ENCODE measurements around the gene PDCD7. TPM values are rescaled to one million over a fixed set of nuclear protein-coding genes. Genes with fewer than 3 reads are reported as not detected.

Gene PDCD7
- total RNA-seq, 1 experiment from 2014 or later: 23.4 TPM

GRCh38 chr15:65069779-65070546, 63.6 kb downstream of the PDCD7 start:
- no peak overlapping the region for H2AFZ ChIP-seq (ENCODE audit: low read length)
- H3K9me2 ChIP-seq (replicated peaks; ENCODE audit: insufficient read depth, low read length): no peaks in the 10 kb centered on the region
- H3K27me3 ChIP-seq (ENCODE audit: low read length): no peaks in the 10 kb centered on the region
- H3K79me2 ChIP-seq (ENCODE audit: low read length): no peaks in the 10 kb centered on the region
- H3K27ac ChIP-seq (ENCODE audit: low read length): no peak overlapping the region
- no peak overlapping the region for H3K4me2 ChIP-seq (ENCODE audit: low read depth, low read length, poor library complexity, severe bottlenecking)
- DNase-seq: no peak
- no peaks in the 10 kb centered on the region for H3K4me1 ChIP-seq (ENCODE audit: low read length)
- H3K36me3 ChIP-seq (ENCODE audit: insufficient read depth, low read length): no peaks in the 10 kb centered on the region
- no peaks in the 10 kb centered on the region for H4K20me1 ChIP-seq (ENCODE audit: insufficient read depth, low read depth, low read length)
- H3K4me3 ChIP-seq (ENCODE audit: low read length): no peak overlapping the region
- no peaks in the 10 kb centered on the region for H3K9me3 ChIP-seq (ENCODE audit: low read length)
- H3K9ac ChIP-seq (ENCODE audit: low read length): no peak overlapping the region

DNA sequence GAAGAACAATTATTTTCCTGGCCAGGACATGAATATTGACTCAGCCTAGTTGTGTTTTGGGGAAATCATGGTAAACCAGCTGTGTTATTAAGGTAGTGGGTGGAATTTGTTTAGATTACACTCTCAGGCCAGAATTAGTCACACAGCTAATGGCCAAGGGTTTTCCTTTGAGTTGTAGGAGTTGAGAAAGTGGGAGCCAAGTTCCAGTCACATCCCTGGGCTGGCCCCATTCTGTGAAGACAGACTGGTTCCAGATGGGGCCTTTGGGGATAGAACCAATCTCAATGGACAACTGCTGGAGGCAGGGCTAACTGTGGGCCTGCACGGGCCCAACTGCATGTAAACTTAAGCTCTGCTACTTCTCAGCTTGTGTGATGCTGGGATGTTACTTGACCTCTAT, 64.4 kb downstream of the PDCD7 start:
- H3K4me3 ChIP-seq (ENCODE audit: low read length): no peak overlapping the region
- no peak overlapping the region for H3K4me2 ChIP-seq (ENCODE audit: low read depth, low read length, poor library complexity, severe bottlenecking)
- no peaks in the 10 kb centered on the region for H3K36me3 ChIP-seq (ENCODE audit: insufficient read depth, low read length)
- no peak overlapping the region for H3K9ac ChIP-seq (ENCODE audit: low read length)
- H4K20me1 ChIP-seq (ENCODE audit: insufficient read depth, low read depth, low read length): no peaks in the 10 kb centered on the region
- no peaks in the 10 kb centered on the region for H3K79me2 ChIP-seq (ENCODE audit: low read length)
- H3K4me1 ChIP-seq (ENCODE audit: low read length): no peaks in the 10 kb centered on the region
- no peak overlapping the region for H2AFZ ChIP-seq (ENCODE audit: low read length)
- no peaks in the 10 kb centered on the region for H3K9me3 ChIP-seq (ENCODE audit: low read length)
- H3K9me2 ChIP-seq (replicated peaks; ENCODE audit: insufficient read depth, low read length): no peaks in the 10 kb centered on the region
- no peak for DNase-seq
- H3K27ac ChIP-seq (ENCODE audit: low read length): no peak overlapping the region
- H3K27me3 ChIP-seq (ENCODE audit: low read length): no peaks in the 10 kb centered on the region

DNA sequence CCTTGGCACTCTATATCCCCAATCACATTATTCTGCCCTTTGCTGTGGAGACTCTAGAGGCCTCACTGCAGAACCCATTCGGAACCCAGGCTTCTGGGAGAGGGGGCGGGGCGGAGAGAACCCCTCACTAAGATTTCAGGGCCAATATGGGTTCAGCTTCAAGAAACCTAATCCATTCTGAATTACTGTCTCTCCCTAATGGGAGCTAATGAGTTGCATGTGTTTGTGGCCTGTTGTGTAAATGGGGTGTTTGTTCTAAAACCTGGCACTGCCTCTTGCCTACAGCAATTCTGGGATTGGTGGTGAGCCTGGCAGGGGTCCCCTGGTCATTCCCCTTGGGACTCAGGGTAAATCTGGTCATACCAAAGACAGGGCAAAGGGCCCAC, 65.2 kb downstream of the PDCD7 start:
- Histone ChIP-seq H3K4me2 (ENCODE audit: low read depth, low read length, poor library complexity, severe bottlenecking) (no peak overlapping the region), H3K9me2 (replicated peaks; ENCODE audit: insufficient read depth, low read length) (no peaks in the 10 kb centered on the region), H3K27ac (ENCODE audit: low read length) (no peak overlapping the region), H3K9ac (ENCODE audit: low read length) (no peak overlapping the region), H3K36me3 (ENCODE audit: insufficient read depth, low read length) (no peaks in the 10 kb centered on the region), H3K27me3 (ENCODE audit: low read length) (no peaks in the 10 kb centered on the region), H3K9me3 (ENCODE audit: low read length) (no peaks in the 10 kb centered on the region), H3K4me1 (ENCODE audit: low read length) (no peaks in the 10 kb centered on the region), H3K4me3 (ENCODE audit: low read length) (no peak overlapping the region), H3K79me2 (ENCODE audit: low read length) (no peaks in the 10 kb centered on the region), H4K20me1 (ENCODE audit: insufficient read depth, low read depth, low read length) (no peaks in the 10 kb centered on the region), H2AFZ (ENCODE audit: low read length) (no peak overlapping the region)
- DNase-seq: no peak

- no peaks in the 10 kb centered on the region for H3K36me3 ChIP-seq (ENCODE audit: insufficient read depth, low read length)
- DNase-seq: no peak
- H3K4me3 ChIP-seq (ENCODE audit: low read length): no peak within 1 kb of the TSS
- H2AFZ ChIP-seq (ENCODE audit: low read length): no peak within 1 kb of the TSS
- H3K27ac ChIP-seq (ENCODE audit: low read length): no peak within 1 kb of the TSS
- no peaks in the 10 kb centered on the region for H3K9me3 ChIP-seq (ENCODE audit: low read length)
- H3K4me1 ChIP-seq (ENCODE audit: low read length): no peaks in the 10 kb centered on the region
- no peaks in the 10 kb centered on the region for H4K20me1 ChIP-seq (ENCODE audit: insufficient read depth, low read depth, low read length)
- H3K4me2 ChIP-seq (ENCODE audit: low read depth, low read length, poor library complexity, severe bottlenecking): no peak within 1 kb of the TSS
- H3K79me2 ChIP-seq (ENCODE audit: low read length): no peaks in the 10 kb centered on the region
- no peaks in the 10 kb centered on the region for H3K27me3 ChIP-seq (ENCODE audit: low read length)
- no peaks in the 10 kb centered on the region for H3K9me2 ChIP-seq (replicated peaks; ENCODE audit: insufficient read depth, low read length)
- no peak within 1 kb of the TSS for H3K9ac ChIP-seq (ENCODE audit: low read length)
These were observed 65.8 kb downstream of the PDCD7 start, which contains the start of gene RASL12 for GRCh38 chr15:65067645-65068402. Gene RASL12 (minus strand): TSS chr15:65067991. CDS start chr15:65067835, 156 bp downstream.

Small RNA genes within 50 kb of the gene (small RNA-seq; reads per million reads assigned to genes)
- gene AC013553.1: not detected

Other genes starting within 250 kb of the PDCD7 start
- 1.8 TPM in 2 replicates for gene ANKDD1A, start 221.9 kb downstream of the PDCD7 start, total RNA-seq (2014; rRNA removed; shearing (Covaris generic); ENCODE audit: low replicate concordance)
- 93.0 and 111 TPM in 2 replicates for gene SPG21, start 143.9 kb downstream of the PDCD7 start, total RNA-seq (2014; rRNA removed; shearing (Covaris generic); ENCODE audit: low replicate concordance)
- gene MTFMT, start 104.2 kb downstream of the PDCD7 start, total RNA-seq (2014; rRNA removed; shearing (Covaris generic); ENCODE audit: low replicate concordance): 19.3 and 23.4 TPM in 2 replicates
- gene SLC51B, start 88.4 kb downstream of the PDCD7 start, total RNA-seq (2014; rRNA removed; shearing (Covaris generic); ENCODE audit: low replicate concordance): not detected in 2 replicates
- not detected in 2 replicates for gene RASL12, start 65.8 kb downstream of the PDCD7 start, total RNA-seq (2014; rRNA removed; shearing (Covaris generic); ENCODE audit: low replicate concordance)
- not detected in 2 replicates for gene KBTBD13, start 57.1 kb downstream of the PDCD7 start, total RNA-seq (2014; rRNA removed; shearing (Covaris generic); ENCODE audit: low replicate concordance)
- 6.5 and 6.8 TPM in 2 replicates for gene UBAP1L, start 18.6 kb downstream of the PDCD7 start, total RNA-seq (2014; rRNA removed; shearing (Covaris generic); ENCODE audit: low replicate concordance)
- 26.2 and 34.3 TPM in 2 replicates for gene CLPX, start 51.5 kb upstream of the PDCD7 start, total RNA-seq (2014; rRNA removed; shearing (Covaris generic); ENCODE audit: low replicate concordance)
- 0.04 TPM in 1 of 2 replicates, not detected in the other for gene CILP, start 77.7 kb upstream of the PDCD7 start, total RNA-seq (2014; rRNA removed; shearing (Covaris generic); ENCODE audit: low replicate concordance)
- gene PARP16, start 153.1 kb upstream of the PDCD7 start, total RNA-seq (2014; rRNA removed; shearing (Covaris generic); ENCODE audit: low replicate concordance): 7.7 and 8.3 TPM in 2 replicates
- not detected in 2 replicates for gene RNU5A-1, start 162.2 kb upstream of the PDCD7 start, total RNA-seq (2014; rRNA removed; shearing (Covaris generic); ENCODE audit: low replicate concordance)
- not detected in 2 replicates for gene RNU5B-1, start 170.9 kb upstream of the PDCD7 start, total RNA-seq (2014; rRNA removed; shearing (Covaris generic); ENCODE audit: low replicate concordance)
- not detected in 2 replicates for gene IGDCC3, start 244.2 kb upstream of the PDCD7 start, total RNA-seq (2014; rRNA removed; shearing (Covaris generic); ENCODE audit: low replicate concordance)